GM19395 (cell line): ENCODE data around the gene PLA2G12A.
"Not testable (repeated sequence)": the region's sequence is repeated elsewhere in the genome, so short reads cannot be mapped to it uniquely, and the experiment has no call there.

Source experiments
- ATAC-seq: cut with Tn5 transposase; IDR thresholded peaks from one replicate; pipeline ENCODE4 v1.9.1; 2021; ENCODE audit warnings: mild to moderate bottlenecking, moderate library complexity; ENCODE audit not compliant: unreplicated experiment

The PLA2G12A gene

GRCh38 chr4:109682875-109683274, 47.0 kb downstream of the PLA2G12A start:
- ATAC-seq = no peak

GRCh38 chr4:109678925-109679324, 50.9 kb downstream of the PLA2G12A start:
- not testable (repeated sequence) for ATAC-seq

- ATAC-seq = not testable (repeated sequence)
Measured at GRCh38 chr4:109678472-109678871, 51.4 kb downstream of the PLA2G12A start.

- ATAC-seq = no peak
Measured at GRCh38 chr4:109676886-109677285, 53.0 kb downstream of the PLA2G12A start.

- no peak for ATAC-seq
Measured at GRCh38 chr4:109675843-109676242, 54.0 kb downstream of the PLA2G12A start.

GRCh38 chr4:109675181-109675580, 54.7 kb downstream of the PLA2G12A start:
- no peak for ATAC-seq

GRCh38 chr4:109673303-109673702, 56.6 kb downstream of the PLA2G12A start:
- no peak for ATAC-seq

GRCh38 chr4:109672169-109672930, 57.5 kb downstream of the PLA2G12A start:
- no peak for ATAC-seq

GRCh38 chr4:109671350-109671749, 58.5 kb downstream of the PLA2G12A start:
- no peak for ATAC-seq

- no peak for ATAC-seq
Measured at GRCh38 chr4:109665783-109666485, 63.9 kb downstream of the PLA2G12A start.

GRCh38 chr4:109662771-109663170, 67.1 kb downstream of the PLA2G12A start:
- no peak for ATAC-seq

GRCh38 chr4:109662116-109662515, 67.8 kb downstream of the PLA2G12A start:
- no peak for ATAC-seq
